GM12892 (cell line): ENCODE measurements around the gene EPB41L1. TPM values are rescaled to one million over a fixed set of nuclear protein-coding genes. Genes with fewer than 3 reads are reported as not detected.

Source experiments
- DNase-seq: peaks from one replicate; pipeline ENCODE4 v3.0.0; 2011; ENCODE audit not compliant: insufficient read length
- FAIRE-seq: peaks from 2 replicates; lab custom pipeline; 2011; peaks lifted over from hg19 to GRCh38; lab: Jason Lieb, UNC
- POLR2A ChIP-seq: IDR thresholded peaks from 2 replicates; pipeline ENCODE4 v1.6.1; 2011; ENCODE audit warnings: low read depth, low read length, control low read depth
- POLR2AphosphoS5 ChIP-seq: IDR thresholded peaks from 2 replicates; pipeline ENCODE4 v1.6.1; 2011; ENCODE audit warnings: low read depth, low read length, control low read depth
- TAF1 ChIP-seq: IDR thresholded peaks from 2 replicates; pipeline ENCODE4 v1.6.1; 2011; ENCODE audit warnings: low read depth, mild to moderate bottlenecking, control low read depth, low read length, borderline replicate concordance
- polyA plus RNA-seq: library from polyadenylated mRNA; unstranded; fragments of >200 nt; gene quantifications from one replicate; pipeline ENCODE4 v1.2.1, GENCODE V29; 2012; ENCODE audit warnings: missing spikeins, inconsistent platforms; ENCODE audit not compliant: missing spikeins

EPB41L1 gene
- 0.70 TPM for polyA plus RNA-seq

DNA sequence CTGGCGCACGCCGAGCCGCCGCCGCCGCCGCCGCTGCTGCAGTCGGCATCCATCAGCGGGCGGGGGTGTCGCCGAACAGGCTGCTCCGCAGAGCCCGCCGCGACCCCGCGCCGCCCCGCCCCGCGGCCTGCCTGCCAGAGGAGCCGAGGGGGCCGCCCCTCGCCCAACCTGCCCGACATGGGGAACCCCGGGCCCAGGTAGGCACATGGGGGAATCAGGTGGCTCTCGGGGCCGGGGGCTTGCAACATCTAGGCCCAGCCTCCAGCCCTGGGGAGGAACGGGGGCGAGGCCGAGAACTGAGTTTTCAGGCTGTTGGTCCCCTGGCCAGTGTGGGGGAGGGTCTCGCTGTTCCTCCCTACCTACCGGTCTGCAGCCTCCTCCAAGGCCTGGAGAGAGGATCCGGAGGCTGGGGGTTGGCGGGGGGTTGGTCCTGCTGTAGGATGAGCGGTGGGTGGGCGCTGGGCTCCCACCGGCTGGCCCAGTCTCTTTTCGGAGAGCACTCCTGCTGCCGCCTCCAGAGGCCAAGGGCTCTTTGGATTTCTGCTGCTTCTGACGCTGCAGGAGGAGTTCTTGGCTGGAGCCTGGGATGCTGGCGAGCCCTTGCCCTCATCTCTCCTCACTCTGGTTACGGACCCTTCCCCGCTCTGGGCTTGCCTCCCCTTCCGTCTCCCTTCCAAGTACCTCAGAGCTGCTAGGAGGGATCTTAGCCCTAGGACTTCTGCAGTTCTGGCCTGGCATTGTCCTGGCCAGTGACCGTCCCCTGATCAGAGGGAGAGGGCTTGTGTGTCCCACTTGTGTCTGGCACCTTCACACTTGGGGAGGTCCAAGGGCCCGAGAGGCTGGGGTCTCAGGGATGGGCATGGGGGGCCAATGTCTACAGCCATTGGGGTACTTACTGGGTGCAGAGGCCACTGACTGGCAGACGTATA lies at the start of gene EPB41L1:
Gene EPB41L1, plus strand, starts transcription at position 41 of the 929 bp plus-strand sequence. CDS start 19,038 bp downstream, outside the sequence.
- TF ChIP-seq POLR2AphosphoS5 (no peak), TAF1 (no peak), POLR2A (no peak)
- no peak for FAIRE-seq
- no peak for DNase-seq

DNA sequence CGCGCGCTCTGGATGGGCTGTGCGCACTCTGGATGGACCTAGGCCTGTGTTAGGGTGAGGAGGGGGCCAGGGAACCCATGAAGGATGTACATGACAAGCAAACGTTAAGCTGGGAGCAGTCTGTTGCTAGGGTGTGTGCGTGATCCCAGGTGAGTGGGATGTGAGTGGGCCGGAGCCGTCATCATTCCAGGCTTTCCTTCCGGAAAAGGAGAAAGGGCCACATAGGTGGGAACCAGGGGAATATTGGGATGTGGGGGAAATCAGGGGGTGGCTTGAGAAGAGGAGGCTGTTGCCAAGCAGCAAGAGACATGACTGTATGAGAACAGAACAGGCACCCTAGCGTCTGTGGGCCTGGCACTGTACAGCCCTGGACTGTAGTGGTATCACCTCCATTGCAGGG lies 49.7 kb upstream of the EPB41L1 start:
- DNase-seq, result no peak
- TF ChIP-seq POLR2AphosphoS5, result no peak
- TF ChIP-seq POLR2A, result no peak
- TF ChIP-seq TAF1, result no peak
- FAIRE-seq, result no peak

DNA sequence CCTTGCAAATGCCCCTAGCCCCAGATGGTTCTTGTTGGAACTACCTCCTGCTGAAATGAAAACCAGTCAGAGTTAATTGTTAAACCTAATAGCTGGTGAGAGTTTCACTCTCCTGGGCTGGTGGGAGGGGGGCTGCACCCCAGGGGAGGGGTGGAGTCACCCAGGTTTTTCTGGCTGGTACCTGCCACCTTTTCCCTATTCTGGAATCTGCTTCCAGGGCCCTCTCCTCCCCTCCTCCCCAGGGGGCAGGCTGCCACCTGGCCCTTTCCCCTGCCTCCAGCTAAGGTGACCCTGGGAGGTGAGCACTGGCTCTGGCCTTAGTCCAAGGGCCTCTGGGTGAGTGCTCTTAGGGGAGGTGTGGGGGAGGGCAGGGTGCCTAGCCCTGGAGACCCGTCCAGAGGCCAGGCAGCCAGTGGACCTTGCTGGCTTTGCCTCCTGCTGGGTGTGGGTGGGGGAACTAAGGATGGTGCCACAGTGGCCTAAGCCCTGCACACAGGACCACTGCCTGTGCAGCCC lies 48.8 kb upstream of the EPB41L1 start:
- DNase-seq (no peak), FAIRE-seq (no peak)

DNA sequence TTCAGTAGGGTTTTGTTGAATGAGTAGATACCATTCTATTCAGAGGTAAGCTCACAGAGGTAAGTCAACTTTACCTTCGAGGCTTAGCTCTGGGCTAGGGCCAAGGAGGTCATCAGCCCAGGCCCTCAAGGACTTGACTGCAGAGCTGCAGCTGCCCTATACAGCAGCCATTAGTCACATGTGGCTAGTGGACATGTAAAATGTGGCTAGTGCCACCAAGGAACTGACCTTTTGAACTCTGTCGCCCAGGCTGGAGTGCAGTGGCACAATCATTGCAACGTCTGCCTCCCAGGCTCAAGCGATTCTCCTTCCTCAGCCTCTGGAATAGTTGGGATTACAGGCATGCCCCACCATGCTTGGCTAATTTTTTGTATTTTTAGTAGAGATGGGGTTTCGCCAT lies 47.9 kb upstream of the EPB41L1 start:
- no peak for FAIRE-seq

More for the DNA sequence above, 48.8 kb upstream of the EPB41L1 start:
- no peak for TF ChIP-seq TAF1

DNA sequence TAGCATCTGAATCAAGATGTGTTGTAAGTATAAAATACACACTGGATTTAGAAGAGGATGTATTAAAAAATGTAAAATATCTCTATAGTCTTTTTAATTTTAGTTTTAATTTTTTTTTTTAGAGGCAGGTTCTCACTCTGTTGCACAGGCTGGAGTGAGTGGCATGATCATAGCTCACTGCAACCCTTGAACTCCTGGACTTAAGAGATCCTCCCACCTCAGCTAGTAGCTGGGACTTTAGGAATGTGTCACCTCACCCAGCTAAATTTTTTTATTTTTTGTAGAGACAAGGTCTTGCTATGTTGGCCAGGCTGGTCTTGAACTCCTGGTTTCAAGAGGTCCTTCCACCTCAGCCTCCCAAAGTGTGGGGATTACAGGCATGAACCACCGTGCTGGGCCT lies 46.7 kb upstream of the EPB41L1 start:
- DNase-seq, result no peak
- no peak for TF ChIP-seq POLR2A
- no peak for TF ChIP-seq TAF1
- no peak for TF ChIP-seq POLR2AphosphoS5
- no peak for FAIRE-seq

More for the DNA sequence above, 47.9 kb upstream of the EPB41L1 start:
- TF ChIP-seq POLR2A (no peak), TAF1 (no peak), POLR2AphosphoS5 (no peak)
- DNase-seq, result no peak

DNA sequence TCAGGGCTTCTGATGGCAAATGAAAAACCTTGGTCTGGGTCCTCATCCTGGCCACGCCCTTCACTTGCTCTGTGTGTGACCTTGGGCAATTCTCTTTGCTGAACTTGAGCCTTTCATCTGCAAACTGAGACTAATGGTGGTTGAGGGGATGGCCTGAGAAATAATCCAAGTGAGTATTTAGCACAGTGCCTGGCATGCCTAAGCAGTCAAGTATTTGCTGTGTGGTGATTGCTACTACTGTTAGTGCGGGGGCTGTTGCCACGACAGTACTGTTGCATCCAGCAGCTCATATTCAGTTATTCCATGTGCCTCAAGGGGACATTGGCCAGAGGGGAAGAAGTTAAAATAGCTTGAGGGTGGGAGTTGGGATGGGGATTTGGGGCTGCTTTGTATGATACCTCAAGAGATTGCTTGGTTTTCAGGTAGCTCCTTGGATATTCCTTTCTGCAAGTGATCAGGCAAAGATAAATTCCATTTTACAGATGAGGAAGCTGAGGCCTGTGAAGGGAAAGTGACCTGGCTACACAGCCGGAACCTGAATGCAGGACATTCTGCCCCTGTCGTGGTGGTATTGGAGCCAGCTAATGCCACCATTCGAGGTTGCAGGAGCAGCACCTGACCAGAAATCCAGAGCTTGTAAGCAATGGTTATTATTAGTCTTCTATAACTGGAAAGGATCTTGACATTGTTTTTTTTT lies 45.1 kb upstream of the EPB41L1 start:
- DNase-seq (no peak), FAIRE-seq (no peak)
- no peak for TF ChIP-seq POLR2AphosphoS5
- no peak for TF ChIP-seq POLR2A
- TF ChIP-seq TAF1, result no peak

DNA sequence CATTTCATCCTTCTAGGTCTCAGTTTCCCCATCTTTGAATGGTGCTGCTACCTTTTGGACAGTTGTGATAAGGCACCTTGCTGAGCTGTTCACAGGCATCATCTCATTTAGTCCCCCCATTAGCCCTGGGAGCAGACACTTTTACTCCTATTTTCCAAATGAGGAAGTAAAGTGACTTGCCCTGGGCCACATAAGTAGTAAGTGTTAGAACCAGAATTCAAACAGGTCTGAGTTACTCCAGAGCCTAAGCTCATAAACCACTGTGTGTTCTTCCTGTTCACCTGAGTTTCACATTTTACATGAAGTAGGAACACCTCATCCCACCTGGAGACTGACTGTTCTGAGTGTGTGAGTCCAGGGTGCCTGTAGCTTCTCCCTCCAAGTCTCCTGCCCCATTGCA lies 43.5 kb upstream of the EPB41L1 start:
- DNase-seq (no peak), FAIRE-seq (no peak)
- no peak for TF ChIP-seq POLR2AphosphoS5
- no peak for TF ChIP-seq TAF1
- no peak for TF ChIP-seq POLR2A

DNA sequence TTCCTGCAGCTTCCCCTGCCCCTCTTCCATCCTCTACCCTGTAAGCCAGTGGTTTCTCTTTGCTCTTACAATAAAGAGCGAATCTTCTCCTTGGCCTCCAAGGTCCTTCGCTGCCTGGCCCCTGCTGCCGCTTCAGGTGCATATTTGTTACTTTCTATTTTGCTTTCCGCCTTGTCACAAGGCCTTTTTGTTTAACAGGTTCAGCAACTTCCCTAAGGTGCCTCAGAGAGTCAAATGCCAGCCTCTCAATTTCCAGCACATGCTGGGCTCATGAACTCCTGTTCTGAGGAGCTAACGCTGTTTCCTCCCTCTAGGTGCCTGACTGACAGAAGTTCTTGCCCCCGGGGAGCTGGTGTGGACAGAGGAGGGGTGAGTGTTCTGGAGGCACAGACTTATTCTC lies 42.4 kb upstream of the EPB41L1 start:
- TF ChIP-seq POLR2AphosphoS5, result no peak
- no peak for TF ChIP-seq TAF1
- TF ChIP-seq POLR2A, result no peak
- no peak for FAIRE-seq
- DNase-seq, result no peak

DNA sequence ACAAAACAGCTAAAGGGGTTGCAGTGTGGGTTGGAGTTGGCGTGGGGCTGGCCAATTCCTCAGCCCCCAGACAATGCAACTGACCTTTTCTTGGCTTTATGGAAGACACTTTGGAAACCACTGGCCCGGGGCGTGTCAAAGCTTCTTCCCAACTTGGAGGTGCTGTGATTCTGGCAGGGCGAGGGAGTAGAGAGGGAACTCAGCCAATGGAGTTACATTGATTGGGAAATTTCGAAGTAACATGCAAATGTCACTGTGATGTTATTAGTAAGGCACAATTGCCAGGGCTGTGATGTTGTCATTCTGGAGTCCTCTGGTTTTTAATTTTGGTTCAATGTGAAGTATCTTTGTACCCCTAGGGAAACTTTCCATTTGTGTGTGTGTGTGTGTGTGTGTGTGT lies 41.5 kb upstream of the EPB41L1 start:
- no peak for TF ChIP-seq TAF1
- TF ChIP-seq POLR2A, result no peak
- no peak for TF ChIP-seq POLR2AphosphoS5
- DNase-seq, result no peak
- FAIRE-seq, result no peak

DNA sequence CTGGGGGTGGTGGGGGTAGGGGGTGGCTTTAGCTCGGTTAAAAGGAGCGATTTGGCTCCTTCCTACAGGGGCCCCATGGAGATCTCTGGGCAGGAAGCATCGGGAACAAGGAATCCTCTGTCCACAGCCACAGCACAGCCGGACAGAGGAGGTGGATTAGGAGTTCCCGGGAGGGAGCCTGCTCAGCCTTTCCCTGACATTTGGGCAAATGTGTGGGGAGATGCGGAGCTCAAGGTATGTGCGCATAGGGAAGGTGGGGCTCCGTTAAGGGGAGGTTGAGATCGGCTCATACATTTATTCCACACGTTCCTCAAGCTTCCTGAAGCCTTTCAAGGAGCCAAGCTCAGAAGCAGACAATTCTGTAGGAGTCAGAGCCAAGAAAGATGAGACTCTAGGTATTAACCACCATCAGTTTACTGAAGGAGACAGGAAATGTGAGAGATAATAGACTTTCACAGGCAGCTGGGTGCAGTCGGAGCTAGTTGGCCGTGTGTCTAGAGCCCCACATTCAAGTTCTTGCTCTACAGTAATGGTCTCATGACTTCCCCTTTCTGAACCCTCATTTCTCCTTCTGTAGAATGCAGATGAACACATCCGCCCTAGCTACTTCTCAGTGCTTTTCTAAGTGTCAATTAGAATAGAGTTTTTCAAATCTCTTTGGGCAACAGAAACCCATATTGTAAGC lies 40.8 kb upstream of the EPB41L1 start:
- FAIRE-seq (no peak), DNase-seq (no peak)
- TF ChIP-seq POLR2A (no peak), TAF1 (no peak), POLR2AphosphoS5 (no peak)

DNA sequence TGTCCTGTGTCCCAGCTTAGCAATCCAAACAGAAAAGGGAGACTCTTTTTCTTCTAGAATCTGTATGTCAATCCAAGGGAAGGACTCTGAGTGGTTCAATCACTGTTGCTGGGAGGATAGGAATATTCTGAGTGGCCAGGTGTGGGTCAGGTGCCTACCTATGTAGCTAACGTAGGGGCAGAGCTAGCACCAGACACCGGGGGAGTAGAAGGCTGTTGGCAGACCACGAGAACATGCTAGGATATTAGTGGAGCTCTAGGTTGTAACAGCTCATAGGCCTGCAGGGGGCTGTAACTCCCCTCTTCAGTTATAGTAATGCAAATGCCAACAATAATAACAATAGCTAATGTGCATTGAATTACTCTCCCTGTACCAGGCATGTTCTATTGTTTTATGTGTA lies 39.8 kb upstream of the EPB41L1 start:
- no peak for TF ChIP-seq POLR2A
- TF ChIP-seq POLR2AphosphoS5, result no peak
- TF ChIP-seq TAF1, result no peak
- DNase-seq, result no peak
- FAIRE-seq, result no peak

DNA sequence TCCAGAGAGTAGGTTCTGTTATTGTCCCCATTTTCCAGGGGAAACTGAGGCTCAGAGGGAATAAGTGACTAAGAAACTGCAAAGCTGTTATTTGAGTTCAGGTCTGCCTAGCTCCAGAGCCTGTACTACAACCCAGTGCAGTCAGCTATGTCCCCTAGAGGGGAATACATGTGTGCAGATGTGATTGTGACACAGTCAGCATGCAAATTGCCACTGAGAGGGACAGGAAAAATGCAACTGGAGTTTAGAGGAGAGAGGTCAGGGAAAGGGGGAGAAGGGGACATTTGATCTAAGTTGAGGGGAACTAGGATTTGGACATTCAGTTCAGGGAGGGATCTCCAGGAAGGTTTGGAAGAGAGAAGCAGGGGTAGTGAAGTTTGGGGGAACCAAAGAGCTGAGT lies 38.6 kb upstream of the EPB41L1 start:
- TF ChIP-seq TAF1 (no peak), POLR2A (no peak), POLR2AphosphoS5 (no peak)
- FAIRE-seq, result no peak

More for the DNA sequence above, 38.6 kb upstream of the EPB41L1 start:
- DNase-seq, result no peak
